Sigmoid colon (tissue), 7 donors: ENCODE measurements around the gene CBLIF. TPM values are rescaled to one million over a fixed set of nuclear protein-coding genes. Genes with fewer than 3 reads are reported as not detected.
"Not testable (repeated sequence)": the region's sequence is repeated elsewhere in the genome, so short reads cannot be mapped to it uniquely, and the experiment has no call there.

Experiments
- DNase-seq: peaks from one replicate; pipeline ENCODE4 v3.0.0-alpha.2; 2019
- H3K27ac ChIP-seq, 4 donors: fragments of 200-600 bp; sonication (generic); one replicate each; pipeline ENCODE4 v1.5.1; 2016 to 2019; ENCODE audit warnings: mild to moderate bottlenecking in 1 of 4
- H3K27me3 ChIP-seq, 3 donors: fragments of 200-600 bp; sonication (generic); one replicate each; pipeline ENCODE4 v1.5.1; 2019; ENCODE audit warnings: mild to moderate bottlenecking in 1 of 3
- H3K36me3 ChIP-seq, 4 donors: fragments of 200-600 bp; sonication (generic); one replicate each; pipeline ENCODE4 v1.5.1; 2016 to 2019
- H3K4me1 ChIP-seq, 4 donors: fragments of 200-600 bp; sonication (generic); one replicate each; pipeline ENCODE4 v1.5.1; 2017 to 2019
- H3K4me3 ChIP-seq, 4 donors: fragments of 200-600 bp; sonication (generic); one replicate each; pipeline ENCODE4 v1.5.1; 2017 to 2019; ENCODE audit warnings: mild to moderate bottlenecking in 2 of 4, moderate library complexity in 1 of 4
- H3K9me3 ChIP-seq, 4 donors: fragments of 200-600 bp in 3 of 4; sonication (generic) in 3 of 4; one replicate each; pipeline versions ENCODE4 v1.5.1 to v1.6.1; 2013 to 2019
- EP300 ChIP-seq, 4 donors: sonication (generic); formaldehyde crosslinking; IDR thresholded peaks; one replicate each; pipeline ENCODE4 v1.6.1; 2017; ENCODE audit warnings: antibody characterized with exemption in 4 of 4
- POLR2A ChIP-seq, 2 donors: fragments of 450-650 bp; IDR thresholded peaks; one replicate each; pipeline ENCODE4 v1.6.1; 2016; ENCODE audit warnings: antibody characterized with exemption in 2 of 2, mild to moderate bottlenecking in 2 of 2, moderate library complexity in 2 of 2
- POLR2AphosphoS5 ChIP-seq, 4 donors: sonication (generic); formaldehyde crosslinking; IDR thresholded peaks; one replicate each; pipeline ENCODE4 v1.6.1; 2017; ENCODE audit warnings: antibody characterized with exemption in 4 of 4
- WGBS, 2 donors: extraction: QIAGEN DNeasy Blood & Tissue Kit; methylation state at CpG; one replicate each; pipeline ENCODE4 v1.1.7; 2013; 5-methylcytosine and 5-hydroxymethylcytosine counted together
- intact Hi-C: fragments of 100-400 bp; cut with DNase I; formaldehyde crosslinking; loops from one replicate; pipeline ENCODE4 v1.15.1; 2023
- polyA plus RNA-seq, 3 donors: library from polyadenylated mRNA; stranded (reverse); fragments of 200-250 nt; gene quantifications; one replicate each; pipeline ENCODE4 v1.2.3, GENCODE V29; 2013
- total RNA-seq, 4 donors: library from RNA; depleted of rRNA; stranded (reverse); fragments of >200 nt; gene quantifications; one replicate each; pipeline ENCODE4 v1.1.0, GENCODE V29; 2016
- TF ChIP-seq, protein P1 (sequence below), 4 experiments: fragments of 450-650 bp in 3 of 4; fragments of 200-600 bp in 1 of 4; IDR thresholded peaks; one replicate each; pipeline ENCODE4 v1.5.1; 2016 to 2019; ENCODE audit warnings: antibody characterized with exemption in 4 of 4, mild to moderate bottlenecking in 3 of 4, moderate library complexity in 2 of 4
- donor health status: healthy with polysubstance abuse.
- donor health status: Bipolar disorder and iron deficiency.
- donor health status: healthy.

Gene CBLIF
- total and polyA plus RNA-seq, 7 donors: 0.28 TPM; not detected in 6

DNA sequence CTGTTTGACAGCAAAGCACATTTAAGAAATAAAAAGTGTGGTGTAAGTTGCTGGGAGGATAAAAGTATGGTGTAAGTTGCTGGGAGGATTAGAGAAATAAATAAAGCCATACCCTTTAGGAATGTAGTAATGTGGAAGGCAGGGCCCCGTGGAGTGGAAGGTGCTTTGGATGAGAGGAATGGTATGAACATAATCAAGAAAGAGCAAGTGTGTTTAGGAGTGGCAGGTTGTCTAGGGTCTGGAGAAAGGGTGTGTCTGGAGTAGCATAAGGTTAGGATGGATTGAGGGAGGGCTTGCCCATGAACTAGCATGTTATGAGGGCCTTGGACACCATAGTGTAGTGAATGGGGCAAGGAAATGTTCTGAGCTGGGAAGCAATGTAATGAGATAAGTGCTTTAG, 52.8 kb downstream of the CBLIF start:
- H3K27me3 ChIP-seq: no peaks in the 10 kb centered on the region
- peaks cover 0 to 100% (median 27%) of the 10 kb centered on the region in 4 donors for H3K36me3 ChIP-seq
- H3K27ac ChIP-seq: no peak overlapping the region
- H3K4me3 ChIP-seq: no peak overlapping the region
- WGBS, 2 donors: 78 to 85% methylated on average over 1 of the region's 1 CpG
- no peaks in the 10 kb centered on the region for H3K4me1 ChIP-seq
- TF ChIP-seq POLR2A (IDR thresholded peaks at IDR 0.05): no peak
- TF ChIP-seq, protein P1, sequence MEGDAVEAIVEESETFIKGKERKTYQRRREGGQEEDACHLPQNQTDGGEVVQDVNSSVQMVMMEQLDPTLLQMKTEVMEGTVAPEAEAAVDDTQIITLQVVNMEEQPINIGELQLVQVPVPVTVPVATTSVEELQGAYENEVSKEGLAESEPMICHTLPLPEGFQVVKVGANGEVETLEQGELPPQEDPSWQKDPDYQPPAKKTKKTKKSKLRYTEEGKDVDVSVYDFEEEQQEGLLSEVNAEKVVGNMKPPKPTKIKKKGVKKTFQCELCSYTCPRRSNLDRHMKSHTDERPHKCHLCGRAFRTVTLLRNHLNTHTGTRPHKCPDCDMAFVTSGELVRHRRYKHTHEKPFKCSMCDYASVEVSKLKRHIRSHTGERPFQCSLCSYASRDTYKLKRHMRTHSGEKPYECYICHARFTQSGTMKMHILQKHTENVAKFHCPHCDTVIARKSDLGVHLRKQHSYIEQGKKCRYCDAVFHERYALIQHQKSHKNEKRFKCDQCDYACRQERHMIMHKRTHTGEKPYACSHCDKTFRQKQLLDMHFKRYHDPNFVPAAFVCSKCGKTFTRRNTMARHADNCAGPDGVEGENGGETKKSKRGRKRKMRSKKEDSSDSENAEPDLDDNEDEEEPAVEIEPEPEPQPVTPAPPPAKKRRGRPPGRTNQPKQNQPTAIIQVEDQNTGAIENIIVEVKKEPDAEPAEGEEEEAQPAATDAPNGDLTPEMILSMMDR (IDR thresholded peaks at IDR 0.05): no peak
- no peak for TF ChIP-seq POLR2AphosphoS5 (IDR thresholded peaks at IDR 0.05)
- no peak for TF ChIP-seq EP300 (IDR thresholded peaks at IDR 0.05)
- intact Hi-C loops: no loop called here
- DNase-seq: no peak
- H3K9me3 ChIP-seq: no peaks in the 10 kb centered on the region

DNA sequence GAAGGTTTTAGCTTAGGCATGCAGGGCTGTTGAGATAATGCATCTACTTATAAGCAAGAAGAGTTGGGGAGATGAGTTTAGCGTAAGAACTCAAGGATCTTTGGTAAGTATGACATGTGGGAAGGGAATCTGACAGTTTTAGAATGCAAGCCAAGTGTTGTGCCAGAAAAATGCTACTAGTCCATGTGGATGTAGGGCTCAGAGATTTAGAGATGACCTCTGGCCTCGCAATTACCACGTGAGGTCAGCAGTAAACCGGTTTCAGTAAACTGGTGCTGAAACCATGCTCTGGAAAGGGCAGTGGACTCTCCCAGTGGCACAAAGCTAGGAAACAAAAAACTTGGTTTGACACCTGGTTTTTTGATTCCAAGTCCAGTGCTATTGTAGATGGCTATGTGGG, 53.7 kb downstream of the CBLIF start:
- Histone ChIP-seq H3K27ac (no peak overlapping the region), H3K4me1 (peaks cover 0 to 6% (median 4%) of the 10 kb centered on the region in 4 donors), H3K36me3 (peaks cover 0 to 97% (median 27%) of the 10 kb centered on the region in 4 donors), H3K27me3 (no peaks in the 10 kb centered on the region), H3K4me3 (no peak overlapping the region), H3K9me3 (no peaks in the 10 kb centered on the region)
- intact Hi-C loops: no loop called here
- TF ChIP-seq POLR2AphosphoS5 (IDR thresholded peaks at IDR 0.05): no peak
- TF ChIP-seq, protein P1 (IDR thresholded peaks at IDR 0.05): no peak
- DNase-seq: no peak
- 88 to 91% methylated on average over 4 of the region's 4 CpGs for WGBS, 2 donors

DNA sequence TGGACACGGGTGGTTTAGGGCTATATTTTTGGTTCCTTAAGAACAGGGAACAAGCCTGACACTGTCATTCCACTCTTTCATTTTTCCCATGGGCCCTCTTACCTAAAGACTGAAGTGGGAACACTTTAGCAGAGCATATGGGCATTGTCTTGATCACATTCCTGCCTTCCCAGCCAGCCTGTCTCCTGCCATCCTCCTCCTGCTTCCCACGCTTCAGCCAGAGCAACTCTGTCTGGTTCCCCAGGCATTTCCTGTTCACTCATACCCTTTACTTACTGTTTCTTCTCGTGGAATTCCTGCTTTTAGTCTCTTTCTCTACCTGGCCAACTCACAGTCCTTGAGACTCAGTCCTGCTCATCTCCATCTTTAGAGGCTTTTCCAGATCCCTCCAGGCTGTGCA, 57.5 kb downstream of the CBLIF start:
- 68 to 85% methylated on average over 3 of the region's 3 CpGs for WGBS, 2 donors
- no peaks in the 10 kb centered on the region for H3K27me3 ChIP-seq
- H3K36me3 ChIP-seq: peaks cover 0 to 58% (median 13%) of the 10 kb centered on the region in 4 donors
- H3K9me3 ChIP-seq: no peaks in the 10 kb centered on the region
- H3K4me3 ChIP-seq: no peak overlapping the region
- no peak for DNase-seq
- intact Hi-C loops: no loop called here
- no peak overlapping the region for H3K27ac ChIP-seq
- peaks cover 0 to 7% (median 6%) of the 10 kb centered on the region in 4 donors for H3K4me1 ChIP-seq
- TF ChIP-seq, protein P1 (IDR thresholded peaks at IDR 0.05): no peak
- TF ChIP-seq EP300 (IDR thresholded peaks at IDR 0.05): no peak
- TF ChIP-seq POLR2AphosphoS5 (IDR thresholded peaks at IDR 0.05): no peak
- TF ChIP-seq POLR2A (IDR thresholded peaks at IDR 0.05): no peak

DNA sequence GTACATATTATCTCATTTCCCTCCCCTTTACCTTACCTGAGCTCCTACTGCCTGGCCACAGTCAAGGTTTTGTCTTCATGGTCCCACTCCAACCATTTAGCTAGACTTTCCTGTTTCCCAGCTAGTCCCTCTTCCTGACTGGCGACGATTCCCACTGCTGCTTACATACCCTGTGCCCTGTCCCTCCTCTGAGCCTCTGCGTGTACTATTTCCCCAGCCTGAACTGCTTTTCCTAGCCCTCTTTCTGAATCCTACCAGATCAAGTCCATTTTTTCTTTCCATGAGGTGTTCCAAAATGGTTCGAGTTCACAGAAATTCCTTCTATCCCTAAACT, 58.1 kb downstream of the CBLIF start:
- intact Hi-C loops: no loop called here
- 24 to 75% methylated on average over 4 of the region's 4 CpGs for WGBS, 2 donors
- Histone ChIP-seq H3K9me3 (no peaks in the 10 kb centered on the region), H3K27ac (no peak overlapping the region), H3K36me3 (peaks cover 0 to 52% (median 7%) of the 10 kb centered on the region in 4 donors), H3K27me3 (no peaks in the 10 kb centered on the region), H3K4me1 (peaks cover 0 to 7% (median 6%) of the 10 kb centered on the region in 4 donors), H3K4me3 (no peak overlapping the region)
- no peak for DNase-seq
- TF ChIP-seq, protein P1 (IDR thresholded peaks at IDR 0.05): no peak
- TF ChIP-seq POLR2AphosphoS5 (IDR thresholded peaks at IDR 0.05) (no peak), EP300 (IDR thresholded peaks at IDR 0.05) (no peak), POLR2A (IDR thresholded peaks at IDR 0.05) (no peak)

DNA sequence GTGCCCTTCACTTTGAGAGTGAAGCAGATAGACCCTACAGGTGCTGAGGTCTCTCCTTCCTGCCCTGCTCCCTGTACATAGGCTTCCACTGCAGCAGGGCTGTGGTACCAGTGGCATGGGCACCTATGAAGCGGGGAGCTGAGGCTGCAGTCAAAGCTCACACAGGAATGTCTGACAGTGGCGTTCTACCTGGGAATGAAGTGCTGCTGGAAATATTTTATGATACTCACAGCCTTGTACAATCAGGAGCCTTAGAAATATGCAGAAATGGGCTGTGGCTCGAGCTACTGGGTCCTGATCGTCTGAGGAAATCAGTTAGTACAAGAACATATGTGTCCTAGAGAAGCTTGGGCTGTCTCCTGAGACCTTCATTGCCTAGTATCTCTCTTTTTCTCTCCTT, 59.5 kb downstream of the CBLIF start:
- intact Hi-C loops: no loop called here
- H3K36me3 ChIP-seq: peaks cover 0 to 38% (median 6%) of the 10 kb centered on the region in 4 donors
- H3K4me1 ChIP-seq: peaks cover 0 to 7% (median 6%) of the 10 kb centered on the region in 4 donors
- 85 to 87% methylated on average over 4 of the region's 4 CpGs for WGBS, 2 donors
- no peaks in the 10 kb centered on the region for H3K9me3 ChIP-seq
- H3K27ac ChIP-seq: no peak overlapping the region
- TF ChIP-seq POLR2A (IDR thresholded peaks at IDR 0.05) (no peak), EP300 (IDR thresholded peaks at IDR 0.05) (no peak), POLR2AphosphoS5 (IDR thresholded peaks at IDR 0.05) (no peak)
- TF ChIP-seq, protein P1 (IDR thresholded peaks at IDR 0.05): no peak
- H3K27me3 ChIP-seq: no peaks in the 10 kb centered on the region
- no peak overlapping the region for H3K4me3 ChIP-seq
- DNase-seq: no peak

DNA sequence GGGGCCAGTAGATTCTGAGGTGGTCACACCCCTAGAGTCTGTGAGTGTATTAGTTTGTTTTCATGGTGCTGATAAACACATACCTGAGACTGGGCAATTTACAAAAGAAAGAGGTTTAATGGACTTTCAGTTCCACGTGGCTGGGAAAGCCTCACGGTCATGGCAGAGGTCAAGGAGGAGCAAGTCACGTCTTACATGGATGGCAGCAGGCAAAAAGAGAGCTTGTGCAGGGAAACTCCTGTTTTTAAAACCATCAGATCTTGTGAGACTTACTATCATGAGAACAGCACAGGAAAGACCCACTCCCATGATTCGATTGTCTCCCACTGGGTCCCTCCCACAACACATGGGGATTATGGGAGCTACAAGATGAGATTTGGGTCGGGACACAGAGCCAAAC, 60.9 kb downstream of the CBLIF start:
- H3K27me3 ChIP-seq, intact Hi-C loops, H3K4me3 ChIP-seq, H3K9me3 ChIP-seq, H3K4me1 ChIP-seq, H3K27ac ChIP-seq, DNase-seq: not testable (repeated sequence)
- 78 to 86% methylated on average over 5 of the region's 5 CpGs for WGBS, 2 donors
- peaks cover 0 to 25% (median 3%) of the 10 kb centered on the region in 4 donors for H3K36me3 ChIP-seq
